Fibroblast of villous mesenchyme (primary cell): ENCODE results near the gene PRELP. TPM values are rescaled to one million over a fixed set of nuclear protein-coding genes. Genes with fewer than 3 reads are reported as not detected.

Experiments
- DNase-seq: peaks from one replicate; pipeline ENCODE4 v3.0.0-alpha.2; 2010; ENCODE audit warnings: low read depth
- H3K4me3 ChIP-seq: 2 replicates; pipeline ENCODE4 v1.5.1; 2011; ENCODE audit warnings: low read depth, mild to moderate bottlenecking, low read length
- CTCF ChIP-seq: IDR thresholded peaks from 2 replicates; pipeline ENCODE4 v1.5.1; 2012; ENCODE audit warnings: low read depth, mild to moderate bottlenecking, low read length; ENCODE audit not compliant: insufficient read depth
- total RNA-seq: library from RNA; depleted of rRNA; stranded (reverse); fragments of >200 nt; gene quantifications from 2 replicates; pipeline ENCODE4 v1.2.3, GENCODE V29; 2012

The PRELP gene
- total RNA-seq, 1 donor: 0.43 TPM

GRCh38 chr1:203480084-203480483 lies 4.5 kb downstream of the PRELP start:
- DNase-seq: peak; percentile 74
- no peak overlapping the region for H3K4me3 ChIP-seq
- TF ChIP-seq CTCF: no peak

DNA sequence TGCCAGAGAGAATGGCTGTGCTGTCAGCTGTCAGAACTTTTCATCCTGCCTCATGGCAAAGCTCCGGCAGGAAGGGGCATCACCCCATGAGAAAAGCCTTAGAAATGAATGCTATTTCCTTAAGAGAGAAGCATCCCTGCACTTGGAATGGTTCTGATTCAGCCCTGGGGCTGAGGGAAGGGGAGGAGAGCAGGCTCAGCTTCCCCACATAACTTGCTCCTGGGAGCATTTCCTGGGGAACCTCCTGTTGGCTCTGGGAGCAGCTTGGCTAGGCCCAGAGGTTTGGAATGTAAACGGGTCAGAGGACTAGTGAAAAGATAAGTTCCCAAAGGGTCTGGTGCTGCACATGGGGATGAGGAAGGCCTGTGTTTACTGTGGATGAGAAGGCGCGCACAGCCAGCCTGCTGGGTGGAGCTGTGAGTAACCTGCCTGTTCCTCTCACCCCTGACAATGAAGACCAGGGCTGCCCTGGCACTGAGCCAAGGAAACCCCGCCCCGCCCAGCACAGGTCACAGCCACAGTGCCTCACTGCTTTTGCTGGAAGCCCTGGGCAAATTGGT lies 5.0 kb downstream of the PRELP start:
- peak; percentile 94 for DNase-seq
- no peak for TF ChIP-seq CTCF
- no peak overlapping the region for H3K4me3 ChIP-seq

DNA sequence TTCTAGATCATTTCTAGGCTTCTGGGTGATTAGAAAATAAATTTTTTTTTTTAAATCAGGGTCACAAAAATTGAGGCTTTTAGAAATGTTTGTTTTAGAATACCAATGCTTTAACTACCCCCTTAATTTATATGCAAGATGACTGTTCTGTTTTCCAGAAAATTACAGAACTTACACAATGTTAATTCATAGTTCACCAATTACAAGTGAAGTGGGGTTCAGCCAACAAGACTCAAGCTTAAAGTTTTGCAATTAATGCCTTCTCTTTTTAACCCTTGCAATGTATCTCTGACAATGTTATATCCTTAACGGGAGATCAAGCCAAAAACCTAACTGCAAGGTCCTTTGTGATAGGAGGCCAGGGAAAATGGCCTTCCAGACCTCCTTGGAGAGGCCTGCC lies 5.6 kb downstream of the PRELP start:
- H3K4me3 ChIP-seq: no peak overlapping the region
- TF ChIP-seq CTCF: no peak
- peak; percentile 21 for DNase-seq

GRCh38 chr1:203486618-203487370 lies 11.2 kb downstream of the PRELP start:
- H3K4me3 ChIP-seq: peak overlapping the region; percentile 43
- no peak for TF ChIP-seq CTCF
- DNase-seq: no peak

DNA sequence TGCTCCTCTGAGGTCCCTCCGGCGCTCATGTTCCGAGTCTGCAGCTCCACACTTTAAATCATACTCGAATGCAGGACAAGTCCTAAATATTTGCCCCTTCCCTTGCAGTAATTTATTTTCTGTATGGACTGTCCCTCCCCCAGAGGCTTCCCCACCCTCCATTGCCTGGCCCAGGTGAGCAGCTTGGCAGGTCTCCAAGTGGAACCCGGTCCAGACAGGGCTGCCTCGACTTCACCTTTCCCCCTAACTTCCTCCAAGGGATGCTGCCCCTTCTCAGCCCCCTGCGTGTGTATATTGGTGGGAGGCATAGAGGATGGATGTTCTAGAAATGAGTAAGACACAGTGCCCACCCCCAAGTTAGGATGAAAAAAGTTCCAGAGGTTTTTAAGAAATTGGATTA lies 12.9 kb downstream of the PRELP start:
- TF ChIP-seq CTCF: no peak
- DNase-seq: no peak
- no peak overlapping the region for H3K4me3 ChIP-seq

GRCh38 chr1:203490607-203491006 lies 15.0 kb downstream of the PRELP start:
- H3K4me3 ChIP-seq: no peak overlapping the region
- DNase-seq: no peak
- TF ChIP-seq CTCF: no peak
